SJCRH30 (cell line): ENCODE data around the gene IL12RB2. TPM values are rescaled to one million over a fixed set of nuclear protein-coding genes. Genes with fewer than 3 reads are reported as not detected.
"Not testable (repeated sequence)": the region's sequence is repeated elsewhere in the genome, so short reads cannot be mapped to it uniquely, and the experiment has no call there.

Experiments used
- DNase-seq, 2 experiments: peaks; one replicate each; pipeline ENCODE4 v3.0.0-alpha.2; 2015 to 2020
- H3K27ac ChIP-seq: fragments of 250-450 bp; sonication (Bioruptor Pico); 2 replicates; pipeline ENCODE4 v1.5.1; 2020; ENCODE audit warnings: mild to moderate bottlenecking, moderate library complexity
- H3K27me3 ChIP-seq: fragments of 250-450 bp; sonication (Bioruptor Pico); 2 replicates; pipeline ENCODE4 v1.5.1; 2020; ENCODE audit warnings: mild to moderate bottlenecking, moderate library complexity
- H3K36me3 ChIP-seq: fragments of 250-450 bp; sonication (Bioruptor Pico); 2 replicates; pipeline ENCODE4 v1.5.1; 2020; ENCODE audit warnings: mild to moderate bottlenecking, moderate library complexity
- H3K4me1 ChIP-seq: fragments of 250-450 bp; sonication (Bioruptor Pico); 2 replicates; pipeline ENCODE4 v1.5.1; 2020; ENCODE audit warnings: mild to moderate bottlenecking, moderate library complexity
- H3K4me3 ChIP-seq: fragments of 250-450 bp; sonication (Bioruptor Pico); 2 replicates; pipeline ENCODE4 v1.5.1; 2020; ENCODE audit warnings: mild to moderate bottlenecking, moderate library complexity
- H3K9me3 ChIP-seq: fragments of 250-450 bp; sonication (Bioruptor Pico); replicated peaks from 2 replicates; pipeline ENCODE4 v1.5.1; 2020; ENCODE audit warnings: mild to moderate bottlenecking, moderate library complexity
- total RNA-seq: library from RNA; depleted of rRNA; stranded (reverse); fragments of >200 nt; shearing (Covaris generic); gene quantifications from 2 replicates; pipeline ENCODE4 v1.2.3, GENCODE V29; 2014; rRNA removed

The IL12RB2 gene
- total RNA-seq, 1 experiment from 2014 or later: not detected

DNA sequence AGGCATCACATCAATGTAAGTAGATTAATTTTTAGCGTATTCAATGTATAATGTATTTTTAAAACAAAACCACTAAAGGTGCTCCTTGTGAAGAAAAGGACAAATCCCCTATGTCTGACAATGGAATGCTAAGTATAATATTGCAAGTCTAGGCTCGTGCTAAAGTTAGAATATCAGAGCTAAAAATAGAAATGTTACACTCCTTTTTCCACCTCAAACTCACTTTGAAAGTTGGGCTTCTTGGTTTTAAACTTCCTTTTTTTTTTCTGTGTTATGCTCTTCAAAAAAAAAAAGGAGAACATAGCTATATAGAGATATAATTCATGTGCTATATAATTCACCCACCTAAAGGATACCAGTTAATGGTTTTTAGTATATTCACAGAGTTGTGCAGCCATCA is 126.2 kb downstream of the IL12RB2 start:
- no peaks in the 10 kb centered on the region for H3K27me3 ChIP-seq
- peaks cover 6% of the 10 kb centered on the region for H3K36me3 ChIP-seq
- no peak overlapping the region for H3K4me3 ChIP-seq
- H3K27ac ChIP-seq: no peak overlapping the region
- no peaks in the 10 kb centered on the region for H3K4me1 ChIP-seq
- no peaks in the 10 kb centered on the region for H3K9me3 ChIP-seq
- DNase-seq: no peak

DNA sequence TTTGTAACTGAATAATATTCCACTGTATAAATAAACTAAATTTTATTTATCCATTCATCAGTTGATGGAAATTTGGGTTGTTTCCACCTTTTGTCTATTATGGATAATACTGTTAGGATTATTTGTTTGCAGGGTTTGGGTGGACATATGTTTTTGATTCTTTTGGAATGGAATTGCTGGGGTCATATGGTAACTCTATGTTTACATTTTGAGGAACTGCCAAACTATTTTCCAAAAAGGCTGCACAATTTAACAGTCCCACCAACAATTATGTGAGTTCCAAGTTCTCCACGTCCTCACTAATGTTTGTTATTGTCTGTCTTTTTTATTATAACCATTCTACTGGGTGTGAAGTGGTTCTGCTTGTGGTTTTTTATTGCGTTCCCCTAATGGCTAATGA is 126.8 kb downstream of the IL12RB2 start:
- DNase-seq: no peak
- H3K4me3 ChIP-seq: no peak overlapping the region
- H3K9me3 ChIP-seq: no peaks in the 10 kb centered on the region
- H3K36me3 ChIP-seq: no peaks in the 10 kb centered on the region
- H3K27me3 ChIP-seq: no peaks in the 10 kb centered on the region
- no peak overlapping the region for H3K27ac ChIP-seq
- H3K4me1 ChIP-seq: no peaks in the 10 kb centered on the region

DNA sequence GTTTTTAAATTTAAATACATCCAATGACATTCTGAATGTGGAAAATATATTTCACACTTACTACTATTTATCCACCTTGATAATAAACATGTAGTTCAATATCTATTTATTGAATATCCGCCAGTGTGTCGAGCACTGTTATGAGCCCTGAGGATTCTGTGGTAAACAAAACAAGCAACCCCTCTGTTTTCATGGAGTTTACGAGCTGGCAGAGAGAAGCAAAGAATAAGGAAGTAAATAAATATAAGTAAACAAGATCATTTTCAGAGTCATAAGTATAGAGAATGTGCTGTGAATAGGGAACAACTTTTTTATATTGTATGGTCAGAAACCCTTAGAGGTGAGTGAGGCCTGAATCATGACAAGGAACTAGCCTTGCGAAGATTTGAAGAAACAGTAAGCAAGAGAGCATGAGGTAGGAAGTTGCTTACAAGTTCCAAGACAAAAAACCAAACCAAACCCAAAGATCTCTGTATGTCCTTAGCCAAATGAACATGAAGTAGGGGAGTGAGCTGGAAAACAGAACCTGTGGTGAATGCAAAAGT is 128.9 kb downstream of the IL12RB2 start:
- H3K4me3 ChIP-seq: no peak overlapping the region
- no peak overlapping the region for H3K27ac ChIP-seq
- peaks cover 8% of the 10 kb centered on the region for H3K4me1 ChIP-seq

DNA sequence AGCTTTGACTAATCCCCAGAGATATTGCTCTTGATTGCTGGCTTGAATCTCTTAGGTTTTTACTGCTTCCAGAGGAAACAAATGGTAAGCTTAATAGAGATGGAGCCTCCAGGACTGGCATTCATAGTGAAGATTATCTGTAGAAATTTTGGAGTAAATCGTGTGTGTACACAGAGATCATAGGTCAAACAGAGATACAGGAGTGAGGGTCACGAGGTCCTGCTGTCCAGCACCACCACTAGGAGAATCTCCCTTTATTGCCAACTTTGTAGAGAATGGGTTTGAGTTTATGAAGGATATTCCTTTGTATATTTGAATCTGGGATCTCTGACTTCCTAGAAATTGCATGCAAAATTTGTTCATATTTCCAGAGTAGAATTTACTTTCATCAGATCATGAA is 130.3 kb downstream of the IL12RB2 start:
- H3K4me1 ChIP-seq: peaks cover 11% of the 10 kb centered on the region
- H3K27me3 ChIP-seq: no peaks in the 10 kb centered on the region
- no peaks in the 10 kb centered on the region for H3K9me3 ChIP-seq
- H3K36me3 ChIP-seq: no peaks in the 10 kb centered on the region
- H3K4me3 ChIP-seq: no peak overlapping the region
- no peak overlapping the region for H3K27ac ChIP-seq
- no peak for DNase-seq

More for the DNA sequence above, 128.9 kb downstream of the IL12RB2 start:
- no peaks in the 10 kb centered on the region for H3K27me3 ChIP-seq
- H3K9me3 ChIP-seq: no peaks in the 10 kb centered on the region
- H3K36me3 ChIP-seq: no peaks in the 10 kb centered on the region
- no peak for DNase-seq

DNA sequence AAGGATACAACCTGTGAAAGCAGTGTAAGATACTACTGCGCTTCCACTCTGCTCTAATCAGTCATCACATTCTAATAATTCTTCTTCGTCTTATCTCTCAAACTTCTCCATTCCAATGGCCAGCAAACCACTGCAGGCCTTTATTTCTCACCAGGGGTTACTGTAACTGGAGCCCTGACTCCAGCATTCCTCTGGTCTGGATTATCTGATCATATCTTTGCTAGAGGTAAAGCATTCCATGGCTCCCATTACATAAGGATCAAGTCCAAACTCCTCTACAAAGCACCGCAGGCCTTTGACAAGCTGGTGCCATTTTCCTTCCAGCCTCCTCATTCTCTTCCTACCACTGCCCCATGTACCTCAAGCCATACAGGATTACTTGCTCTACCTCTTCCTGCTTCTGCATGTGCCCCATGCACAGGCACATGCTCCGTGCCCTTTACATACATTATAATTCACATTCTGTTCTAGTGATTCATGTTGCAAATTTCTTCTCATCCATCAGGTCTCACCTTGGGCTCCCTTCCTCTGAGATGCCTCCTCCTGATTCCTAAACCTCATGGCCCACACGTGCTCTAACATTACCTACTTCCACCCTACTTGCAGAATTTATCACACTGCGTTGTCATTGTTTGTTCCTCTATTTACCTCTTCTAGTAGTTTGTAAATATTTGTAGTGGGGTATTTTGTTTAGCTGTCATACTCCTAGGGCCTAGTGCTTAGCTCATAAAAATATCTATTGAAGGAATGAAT is 131.8 kb downstream of the IL12RB2 start:
- Histone ChIP-seq H3K9me3 (no peaks in the 10 kb centered on the region), H3K4me3 (no peak overlapping the region), H3K4me1 (peaks cover 11% of the 10 kb centered on the region), H3K27ac (no peak overlapping the region), H3K36me3 (no peaks in the 10 kb centered on the region), H3K27me3 (no peaks in the 10 kb centered on the region)
- peak; percentile 20 to 36 for DNase-seq

DNA sequence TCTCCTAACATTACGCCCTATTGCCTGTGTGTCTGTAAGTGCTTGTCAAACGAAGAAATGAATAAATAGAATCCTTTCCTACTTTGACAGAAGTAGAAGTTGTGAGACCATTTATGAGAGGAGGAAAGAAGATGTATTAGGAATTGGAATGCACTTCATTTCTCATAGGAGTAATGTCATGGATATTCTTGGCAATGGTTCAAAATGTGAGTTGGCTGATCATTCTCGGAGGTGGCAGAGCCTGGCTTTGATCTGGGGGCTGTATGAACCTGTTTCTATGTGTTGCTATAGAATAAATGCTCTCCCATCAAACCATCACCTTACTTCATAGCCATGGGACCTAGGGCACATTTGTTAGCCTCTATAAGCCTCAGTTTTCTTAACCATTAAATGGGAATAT is 132.7 kb downstream of the IL12RB2 start:
- H3K27ac ChIP-seq: no peak overlapping the region
- no peaks in the 10 kb centered on the region for H3K9me3 ChIP-seq

DNA sequence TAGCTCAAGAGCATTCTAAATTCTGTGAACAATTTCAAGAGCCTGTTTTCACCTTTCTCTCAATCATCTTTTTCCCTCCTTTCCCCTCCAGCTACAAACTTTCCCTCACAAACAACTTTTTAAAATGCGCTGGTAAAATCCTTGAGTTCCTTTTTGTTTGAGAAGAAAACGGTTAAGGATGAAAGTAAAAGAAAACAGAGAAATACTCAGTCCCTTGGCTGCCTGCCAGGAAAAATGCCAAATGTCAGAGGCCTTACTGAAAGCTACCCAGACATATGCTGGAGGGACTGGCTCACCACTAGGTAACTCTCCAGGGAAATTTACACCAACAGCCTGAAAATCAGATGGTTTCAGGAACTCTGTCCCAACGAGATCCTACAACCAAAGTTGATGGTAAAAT is 133.5 kb downstream of the IL12RB2 start:
- H3K27me3 ChIP-seq: no peaks in the 10 kb centered on the region
- H3K4me1 ChIP-seq: peaks cover 11% of the 10 kb centered on the region
- H3K9me3 ChIP-seq: no peaks in the 10 kb centered on the region
- no peak overlapping the region for H3K27ac ChIP-seq
- no peak overlapping the region for H3K4me3 ChIP-seq
- H3K36me3 ChIP-seq: no peaks in the 10 kb centered on the region
- peak; percentile 68 to 81 for DNase-seq

More for the DNA sequence above, 132.7 kb downstream of the IL12RB2 start:
- Histone ChIP-seq H3K36me3 (no peaks in the 10 kb centered on the region), H3K27me3 (no peaks in the 10 kb centered on the region), H3K4me1 (peaks cover 11% of the 10 kb centered on the region), H3K4me3 (no peak overlapping the region)
- no peak for DNase-seq

DNA sequence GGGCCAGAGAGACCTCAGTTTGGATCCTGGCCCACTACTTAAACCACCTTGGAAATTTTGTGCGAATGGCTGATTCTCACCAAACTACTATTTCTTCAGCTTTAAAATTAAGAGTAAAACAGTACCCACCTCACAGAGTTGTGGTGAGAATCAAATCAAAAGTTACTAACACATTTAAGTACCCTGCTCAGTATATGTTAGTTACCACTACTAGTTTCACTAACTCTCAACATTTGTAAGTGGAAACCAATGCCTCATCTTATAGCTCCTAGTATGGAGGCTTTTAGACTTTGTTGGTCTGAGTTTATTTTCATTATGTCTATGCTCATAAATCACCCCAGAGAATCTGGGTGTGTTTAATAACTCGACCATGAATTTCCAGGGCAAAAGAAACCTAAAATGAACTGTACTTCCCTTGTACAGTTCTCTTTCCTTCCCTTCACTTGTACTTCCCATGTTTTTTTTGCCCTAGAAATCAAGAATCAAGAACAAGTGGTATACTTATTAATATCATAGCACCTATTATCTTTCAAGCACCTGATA is 134.1 kb downstream of the IL12RB2 start:
- H3K27ac ChIP-seq: no peak overlapping the region
- H3K9me3 ChIP-seq: no peaks in the 10 kb centered on the region
- H3K27me3 ChIP-seq: no peaks in the 10 kb centered on the region
- no peak for DNase-seq
- H3K36me3 ChIP-seq: no peaks in the 10 kb centered on the region
- H3K4me1 ChIP-seq: peaks cover 11% of the 10 kb centered on the region
- no peak overlapping the region for H3K4me3 ChIP-seq

DNA sequence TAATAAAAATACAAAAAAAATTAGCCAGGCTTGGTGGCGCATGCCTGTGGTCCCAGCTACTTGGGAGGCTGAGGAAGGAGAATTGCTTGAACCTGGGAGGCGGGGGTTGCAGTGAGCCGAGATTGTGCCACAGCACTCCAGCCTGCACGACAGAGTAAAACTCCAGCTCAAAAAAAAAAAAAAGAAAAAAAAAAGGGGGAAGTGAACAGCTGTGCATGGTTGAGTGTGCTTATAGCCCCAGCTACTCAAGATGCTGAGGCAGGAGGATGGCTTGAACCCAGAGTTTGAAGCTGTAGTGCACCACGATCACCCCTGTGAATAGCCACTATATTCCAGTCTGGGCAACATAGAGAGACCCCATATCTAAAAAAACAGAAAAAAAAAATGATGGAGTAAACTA is 138.3 kb downstream of the IL12RB2 start:
- not testable (repeated sequence) for DNase-seq, H3K9me3 ChIP-seq, H3K36me3 ChIP-seq, H3K27me3 ChIP-seq, H3K4me3 ChIP-seq, H3K27ac ChIP-seq, H3K4me1 ChIP-seq

Other genes starting within 250 kb of the IL12RB2 start
- gene C1orf141, start 172.9 kb upstream of the IL12RB2 start, total RNA-seq: 0.14 TPM in 1 of 2 replicates, not detected in the other
- gene IL23R, start 141.4 kb upstream of the IL12RB2 start, total RNA-seq: not detected in 2 replicates
- 503 and 535 TPM in 2 replicates for gene SERBP1, start 122.5 kb downstream of the IL12RB2 start, total RNA-seq